DOHH2 (cell line): ENCODE data around the gene CSMD2.

Experiments
- CTCF ChIP-seq: fragments of 200-600 bp; sonication (generic); IDR thresholded peaks from one replicate; pipeline ENCODE4 v1.5.1; 2014; ENCODE audit warnings: antibody characterized with exemption, mild to moderate bottlenecking, low read depth, low read length; ENCODE audit not compliant: poor library complexity, severe bottlenecking
- EZH2phosphoT487 ChIP-seq: fragments of 200-600 bp; sonication (generic); IDR thresholded peaks from 2 replicates; pipeline ENCODE4 v1.6.1; 2017; ENCODE audit warnings: borderline replicate concordance, mild to moderate bottlenecking, antibody characterized with exemption, low read length, moderate library complexity, mixed read lengths

- no peak for TF ChIP-seq CTCF
- TF ChIP-seq EZH2phosphoT487: no peak
Observed at GRCh38 chr1:33529957-33530356, 635.1 kb downstream of the CSMD2 start.
